HG03097 (cell line): ENCODE measurements around the gene TUBA4A.
A peak's percentile ranks its signal among the peaks of the same experiment; 100 is the strongest.
"Not testable (repeated sequence)": the region's sequence is repeated elsewhere in the genome, so short reads cannot be mapped to it uniquely, and the experiment has no call there.

ENCODE experiments used
- ATAC-seq: cut with Tn5 transposase; IDR thresholded peaks from one replicate; pipeline ENCODE4 v1.9.1; 2021; ENCODE audit not compliant: unreplicated experiment, low FRiP score

The TUBA4A gene

GRCh38 chr2:219269362-219270054 is 15.8 kb upstream of the TUBA4A start:
- no peak for ATAC-seq

- no peak for ATAC-seq
Observed at GRCh38 chr2:219268294-219268693, 14.6 kb upstream of the TUBA4A start.

GRCh38 chr2:219266886-219267285 is 13.2 kb upstream of the TUBA4A start:
- no peak for ATAC-seq

GRCh38 chr2:219266232-219266631 is 12.5 kb upstream of the TUBA4A start:
- no peak for ATAC-seq

GRCh38 chr2:219261024-219261855 is 7.5 kb upstream of the TUBA4A start:
- ATAC-seq: no peak

GRCh38 chr2:219258942-219259341 is 5.2 kb upstream of the TUBA4A start:
- ATAC-seq: not testable (repeated sequence)

- ATAC-seq: peak; percentile 11
Observed at GRCh38 chr2:219254590-219255201, 978 bp upstream of the TUBA4A start.

- ATAC-seq: no peak
Observed at GRCh38 chr2:219252900-219253752, 592 bp downstream of the TUBA4A start, which contains the start of gene TUBA4B. Gene TUBA4B, plus strand, starts transcription at chr2:219253243. Its CDS starts 165 bp downstream, at chr2:219253408.

GRCh38 chr2:219252570-219252899 is 1.2 kb downstream of the TUBA4A start:
- ATAC-seq: no peak

GRCh38 chr2:219252084-219252483 is 1.6 kb downstream of the TUBA4A start:
- no peak for ATAC-seq

- no peak for ATAC-seq
Observed at GRCh38 chr2:219251656-219252055, 2.1 kb downstream of the TUBA4A start.

GRCh38 chr2:219250049-219250781 is 3.5 kb downstream of the TUBA4A start:
- no peak for ATAC-seq

- peak; percentile 44 for ATAC-seq
Observed at GRCh38 chr2:219249203-219249980, 4.3 kb downstream of the TUBA4A start.

GRCh38 chr2:219248845-219249202 is 4.9 kb downstream of the TUBA4A start:
- no peak for ATAC-seq

- no peak for ATAC-seq
Observed at GRCh38 chr2:219247678-219248642, 5.8 kb downstream of the TUBA4A start.

- ATAC-seq: no peak
Observed at GRCh38 chr2:219246559-219246958, 7.2 kb downstream of the TUBA4A start.

GRCh38 chr2:219245899-219246230 is 7.9 kb downstream of the TUBA4A start:
- no peak for ATAC-seq

- peak; percentile 48 for ATAC-seq
Observed at GRCh38 chr2:219245148-219245898, 8.4 kb downstream of the TUBA4A start, which contains the start of the genes GLB1L and STK16. Gene GLB1L, minus strand, starts transcription at chr2:219245444. Its CDS starts 1,871 bp downstream, at chr2:219243573. Gene STK16, plus strand, starts transcription at chr2:219245479. Its CDS starts 521 bp downstream, at chr2:219246000.
